Neural cell (in vitro differentiated cells): ENCODE results near the gene FLRT2.

Experiments
- CTCF ChIP-seq: fragments of 450-650 bp; IDR thresholded peaks from 2 replicates; pipeline ENCODE4 v1.5.1; 2014; ENCODE audit warnings: antibody characterized with exemption, mild to moderate bottlenecking, moderate library complexity; ENCODE audit not compliant: poor library complexity, severe bottlenecking
- EZH2 ChIP-seq: fragments of 200-600, 300-800 bp; shearing (Covaris generic), sonication (generic); IDR thresholded peaks from 2 replicates; pipeline ENCODE4 v1.6.1; 2014; ENCODE audit warnings: antibody characterized with exemption, low read length, borderline replicate concordance, mild to moderate bottlenecking; ENCODE audit not compliant: insufficient read depth, poor library complexity, severe bottlenecking
- MXI1 ChIP-seq: fragments of 450-650 bp; conservative IDR thresholded peaks from 2 replicates; pipeline ENCODE4 v1.6.1; 2014; ENCODE audit warnings: antibody characterized with exemption, mild to moderate bottlenecking; ENCODE audit not compliant: poor library complexity, severe bottlenecking
- POLR2AphosphoS5 ChIP-seq: IDR thresholded peaks from 2 replicates; pipeline ENCODE4 v1.6.1; 2012
- RAD21 ChIP-seq: fragments of 450-650 bp; conservative IDR thresholded peaks from 2 replicates; pipeline ENCODE4 v1.6.1; 2014; ENCODE audit warnings: antibody characterized with exemption, mild to moderate bottlenecking, moderate library complexity
- TAF1 ChIP-seq: IDR thresholded peaks from 2 replicates; pipeline ENCODE4 v1.6.1; 2012; ENCODE audit warnings: low read depth
- TF ChIP-seq, protein P1 (sequence below): IDR thresholded peaks from 2 replicates; pipeline ENCODE4 v1.6.1; 2012; ENCODE audit warnings: borderline replicate concordance

GRCh38 chr14:85542623-85543022 is 12.7 kb downstream of the FLRT2 start:
- TF ChIP-seq TAF1 = no peak
- no peak for TF ChIP-seq POLR2AphosphoS5
- no peak for TF ChIP-seq CTCF
- TF ChIP-seq MXI1 = no peak
- no peak for TF ChIP-seq EZH2
- TF ChIP-seq, protein P1, sequence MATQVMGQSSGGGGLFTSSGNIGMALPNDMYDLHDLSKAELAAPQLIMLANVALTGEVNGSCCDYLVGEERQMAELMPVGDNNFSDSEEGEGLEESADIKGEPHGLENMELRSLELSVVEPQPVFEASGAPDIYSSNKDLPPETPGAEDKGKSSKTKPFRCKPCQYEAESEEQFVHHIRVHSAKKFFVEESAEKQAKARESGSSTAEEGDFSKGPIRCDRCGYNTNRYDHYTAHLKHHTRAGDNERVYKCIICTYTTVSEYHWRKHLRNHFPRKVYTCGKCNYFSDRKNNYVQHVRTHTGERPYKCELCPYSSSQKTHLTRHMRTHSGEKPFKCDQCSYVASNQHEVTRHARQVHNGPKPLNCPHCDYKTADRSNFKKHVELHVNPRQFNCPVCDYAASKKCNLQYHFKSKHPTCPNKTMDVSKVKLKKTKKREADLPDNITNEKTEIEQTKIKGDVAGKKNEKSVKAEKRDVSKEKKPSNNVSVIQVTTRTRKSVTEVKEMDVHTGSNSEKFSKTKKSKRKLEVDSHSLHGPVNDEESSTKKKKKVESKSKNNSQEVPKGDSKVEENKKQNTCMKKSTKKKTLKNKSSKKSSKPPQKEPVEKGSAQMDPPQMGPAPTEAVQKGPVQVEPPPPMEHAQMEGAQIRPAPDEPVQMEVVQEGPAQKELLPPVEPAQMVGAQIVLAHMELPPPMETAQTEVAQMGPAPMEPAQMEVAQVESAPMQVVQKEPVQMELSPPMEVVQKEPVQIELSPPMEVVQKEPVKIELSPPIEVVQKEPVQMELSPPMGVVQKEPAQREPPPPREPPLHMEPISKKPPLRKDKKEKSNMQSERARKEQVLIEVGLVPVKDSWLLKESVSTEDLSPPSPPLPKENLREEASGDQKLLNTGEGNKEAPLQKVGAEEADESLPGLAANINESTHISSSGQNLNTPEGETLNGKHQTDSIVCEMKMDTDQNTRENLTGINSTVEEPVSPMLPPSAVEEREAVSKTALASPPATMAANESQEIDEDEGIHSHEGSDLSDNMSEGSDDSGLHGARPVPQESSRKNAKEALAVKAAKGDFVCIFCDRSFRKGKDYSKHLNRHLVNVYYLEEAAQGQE = no peak
- TF ChIP-seq RAD21 = no peak
